Measurements from ENCODE around the gene PSRC1. TPM values are rescaled to one million over a fixed set of nuclear protein-coding genes. Genes with fewer than 3 reads are reported as not detected.

Gene PSRC1
- polyA plus RNA-seq, 3 donors: 20.4 to 27.5 (median 24.0) TPM

Other genes starting within 250 kb of the PSRC1 start
- 10 to 100 TPM; 14.4 to 15.6 (median 14.9) TPM for gene WDR47, start 241.0 kb downstream of the PSRC1 start, polyA plus RNA-seq (ENCODE audit: insufficient read length in 3 of 3)
- 10 to 100 TPM; 44.6 to 58.3 (median 47.9) TPM for gene TAF13, start 207.1 kb downstream of the PSRC1 start, polyA plus RNA-seq (ENCODE audit: insufficient read length in 3 of 3)
- 10 to 100 TPM; 41.6 to 42.5 (median 42.1) TPM for gene TMEM167B, start 192.4 kb downstream of the PSRC1 start, polyA plus RNA-seq (ENCODE audit: insufficient read length in 3 of 3)
- 1 to 10 TPM; 1.7 to 2.2 (median 1.8) TPM for gene ELAPOR1, start 169.0 kb downstream of the PSRC1 start, polyA plus RNA-seq (ENCODE audit: insufficient read length in 3 of 3)
- 100 to 1,000 TPM; 144 to 154 (median 150) TPM for gene SARS1, start 69.2 kb downstream of the PSRC1 start, polyA plus RNA-seq (ENCODE audit: insufficient read length in 3 of 3)
- 10 to 100 TPM; 24.0 to 28.6 (median 26.0) TPM for gene CELSR2, start 33.6 kb downstream of the PSRC1 start, polyA plus RNA-seq (ENCODE audit: insufficient read length in 3 of 3)
- under 1 TPM in 1 of 3 donors, not detected in 2; 0.08 TPM for gene MYBPHL, start 23.9 kb upstream of the PSRC1 start, polyA plus RNA-seq (ENCODE audit: insufficient read length in 3 of 3)
- gene SORT1, start 114.8 kb upstream of the PSRC1 start, polyA plus RNA-seq (ENCODE audit: insufficient read length in 3 of 3): 10 to 100 TPM; 58.4 to 64.9 (median 60.2) TPM
- 100 to 1,000 TPM; 135 to 147 (median 136) TPM for gene PSMA5, start 143.3 kb upstream of the PSRC1 start, polyA plus RNA-seq (ENCODE audit: insufficient read length in 3 of 3)
- gene SYPL2, start 183.4 kb upstream of the PSRC1 start, polyA plus RNA-seq (ENCODE audit: insufficient read length in 3 of 3): 1 to 10 TPM; 6.7 to 10.0 (median 9.3) TPM
- 1 to 10 TPM; 6.0 to 7.7 (median 6.3) TPM for gene ATXN7L2, start 200.8 kb upstream of the PSRC1 start, polyA plus RNA-seq (ENCODE audit: insufficient read length in 3 of 3)
- 10 to 100 TPM in 1 of 3 donors, 1 to 10 TPM in 2; 9.0 to 10.2 (median 9.8) TPM for gene CYB561D1, start 210.9 kb upstream of the PSRC1 start, polyA plus RNA-seq (ENCODE audit: insufficient read length in 3 of 3)
- 10 to 100 TPM in 1 of 3 donors, 1 to 10 TPM in 2; 7.8 to 10.5 (median 8.8) TPM for gene AMIGO1, start 226.6 kb upstream of the PSRC1 start, polyA plus RNA-seq (ENCODE audit: insufficient read length in 3 of 3)

All from right renal cortex interstitium (tissue), 3 donors.